ENCODE data around the gene MYL3.

GRCh38 chr3:46885612-46886011, 22.4 kb upstream of the MYL3 start:
- TF ChIP-seq, protein P1, sequence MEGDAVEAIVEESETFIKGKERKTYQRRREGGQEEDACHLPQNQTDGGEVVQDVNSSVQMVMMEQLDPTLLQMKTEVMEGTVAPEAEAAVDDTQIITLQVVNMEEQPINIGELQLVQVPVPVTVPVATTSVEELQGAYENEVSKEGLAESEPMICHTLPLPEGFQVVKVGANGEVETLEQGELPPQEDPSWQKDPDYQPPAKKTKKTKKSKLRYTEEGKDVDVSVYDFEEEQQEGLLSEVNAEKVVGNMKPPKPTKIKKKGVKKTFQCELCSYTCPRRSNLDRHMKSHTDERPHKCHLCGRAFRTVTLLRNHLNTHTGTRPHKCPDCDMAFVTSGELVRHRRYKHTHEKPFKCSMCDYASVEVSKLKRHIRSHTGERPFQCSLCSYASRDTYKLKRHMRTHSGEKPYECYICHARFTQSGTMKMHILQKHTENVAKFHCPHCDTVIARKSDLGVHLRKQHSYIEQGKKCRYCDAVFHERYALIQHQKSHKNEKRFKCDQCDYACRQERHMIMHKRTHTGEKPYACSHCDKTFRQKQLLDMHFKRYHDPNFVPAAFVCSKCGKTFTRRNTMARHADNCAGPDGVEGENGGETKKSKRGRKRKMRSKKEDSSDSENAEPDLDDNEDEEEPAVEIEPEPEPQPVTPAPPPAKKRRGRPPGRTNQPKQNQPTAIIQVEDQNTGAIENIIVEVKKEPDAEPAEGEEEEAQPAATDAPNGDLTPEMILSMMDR (optimal IDR thresholded peaks at IDR 0.05 in 1 of 3, IDR thresholded peaks at IDR 0.05 in 1 of 3, conservative IDR thresholded peaks at IDR 0.05 in 1 of 3; ENCODE audit: extremely low read depth in 1 of 3, insufficient read depth in 2 of 3, low read length in 3 of 3), result no peak
- no peak for TF ChIP-seq EZH2 (IDR thresholded peaks at IDR 0.05; ENCODE audit: low read length)
